Endothelial cell of umbilical vein (primary cell): Measurements from ENCODE around the gene NYAP2. TPM values are rescaled to one million over a fixed set of nuclear protein-coding genes. Genes with fewer than 3 reads are reported as not detected.

Experiments
- BruUV-seq: library from RNA; stranded (reverse); fragments of 400-500 nt; replicated peaks from 2 replicates; lab custom pipeline; 2021; lab: Mats Ljungman, UMichigan
- CTCF ChIA-PET: fragments of 300-600, 350-600 bp; sonication (Branson Sonifier 250); formaldehyde crosslinking; loops from one replicate; lab custom pipeline; 2021; ENCODE audit warnings: antibody characterized with exemption, inconsistent platforms; lab: Charles Lee
- POLR2A ChIA-PET: fragments of 300-600, 350-600 bp; sonication (Branson Sonifier 250); formaldehyde crosslinking; loops from one replicate; lab custom pipeline; 2021; ENCODE audit warnings: antibody characterized with exemption, inconsistent platforms; lab: Charles Lee
- DNase-seq: peaks from one replicate; pipeline ENCODE4 v3.0.0-alpha.2; 2011; ENCODE audit warnings: low read depth, low spot score
- FAIRE-seq: peaks from 2 replicates; lab custom pipeline; 2011; peaks lifted over from hg19 to GRCh38; lab: Jason Lieb, UNC
- H2AFZ ChIP-seq: 2 replicates; pipeline ENCODE4 v1.6.0; 2012; ENCODE audit warnings: low read depth, low read length, control low read depth, inconsistent platforms
- H3K27ac ChIP-seq: 2 replicates; pipeline ENCODE4 v1.5.1; 2011; ENCODE audit warnings: low read depth, mild to moderate bottlenecking, control low read depth, low read length, moderate library complexity; ENCODE audit not compliant: insufficient read depth
- H3K27me3 ChIP-seq, 2 experiments: 2 replicates each; pipeline versions ENCODE4 v1.6.0 to v1.6.1; 2011; ENCODE audit warnings: low read length in 2 of 2, mixed read lengths in 1 of 2; ENCODE audit not compliant: control insufficient read depth in 2 of 2, insufficient read depth in 2 of 2
- H3K36me3 ChIP-seq, 2 experiments: 2 replicates in 1 of 2; 3 replicates in 1 of 2; pipeline ENCODE4 v1.5.1; 2011; ENCODE audit warnings: low read length in 2 of 2, mild to moderate bottlenecking in 1 of 2, moderate library complexity in 1 of 2; ENCODE audit not compliant: control insufficient read depth in 2 of 2, insufficient read depth in 2 of 2; ENCODE audit errors: extremely low read depth in 1 of 2
- H3K4me1 ChIP-seq: 3 replicates; pipeline ENCODE4 v1.5.1; 2011; ENCODE audit warnings: mild to moderate bottlenecking, low read length; ENCODE audit not compliant: control insufficient read depth, insufficient read depth; ENCODE audit errors: extremely low read depth
- H3K4me2 ChIP-seq: 2 replicates; pipeline ENCODE4 v1.6.1; 2011; ENCODE audit warnings: low read length, control low read depth, mixed read lengths; ENCODE audit not compliant: insufficient read depth
- H3K4me3 ChIP-seq, 3 experiments: fragments of 200-600 bp in 1 of 3; sonication (generic), shearing (Covaris generic) in 1 of 3; replicated peaks in 1 of 3; 2 replicates each; pipeline ENCODE4 v1.5.1; 2011 to 2016; ENCODE audit warnings: control low read depth in 3 of 3, low read length in 3 of 3, mild to moderate bottlenecking in 2 of 3, inconsistent platforms in 1 of 3, low read depth in 1 of 3, moderate library complexity in 1 of 3; ENCODE audit not compliant: insufficient read depth in 1 of 3
- H3K79me2 ChIP-seq: 2 replicates; pipeline ENCODE4 v1.6.0; 2012; ENCODE audit warnings: low read length, inconsistent platforms; ENCODE audit not compliant: control insufficient read depth, insufficient read depth
- H3K9ac ChIP-seq: replicated peaks from 2 replicates; pipeline ENCODE3; 2011; ENCODE audit warnings: low read length, control low read depth; ENCODE audit not compliant: insufficient read depth; ENCODE audit errors: extremely low read depth
- H3K9me1 ChIP-seq: replicated peaks from 3 replicates; pipeline ENCODE4 v1.6.0; 2011; ENCODE audit warnings: mild to moderate bottlenecking, low read length; ENCODE audit not compliant: control insufficient read depth, insufficient read depth; ENCODE audit errors: extremely low read depth
- H3K9me3 ChIP-seq: replicated peaks from 2 replicates; pipeline ENCODE4 v1.5.1; 2012; ENCODE audit warnings: low read length, inconsistent platforms; ENCODE audit not compliant: control insufficient read depth, insufficient read depth
- H4K20me1 ChIP-seq: replicated peaks from 2 replicates; pipeline ENCODE3; 2011; ENCODE audit warnings: mild to moderate bottlenecking, low read length; ENCODE audit not compliant: control insufficient read depth, insufficient read depth; ENCODE audit errors: extremely low read depth
- EZH2 ChIP-seq: IDR thresholded peaks from 2 replicates; pipeline ENCODE4 v1.6.1; 2012; ENCODE audit warnings: borderline replicate concordance, low read depth, mild to moderate bottlenecking, moderate library complexity, low read length, inconsistent platforms; ENCODE audit not compliant: severe bottlenecking
- FOS ChIP-seq: IDR thresholded peaks from 2 replicates; pipeline ENCODE4 v1.6.1; 2011; ENCODE audit warnings: mild to moderate bottlenecking, low read length, moderate library complexity, borderline replicate concordance; ENCODE audit not compliant: insufficient read depth
- GATA2 ChIP-seq: IDR thresholded peaks from 2 replicates; pipeline ENCODE4 v1.7.0; 2011; ENCODE audit warnings: low read depth, mild to moderate bottlenecking, moderate library complexity, mixed read lengths, low read length; ENCODE audit not compliant: insufficient read length, insufficient read depth
- JUN ChIP-seq: IDR thresholded peaks from 2 replicates; pipeline ENCODE4 v1.6.1; 2011; ENCODE audit warnings: borderline replicate concordance, low read depth; ENCODE audit not compliant: insufficient read length, insufficient read depth
- MYC ChIP-seq: IDR thresholded peaks from one replicate; pipeline ENCODE4 v1.6.1; 2011; ENCODE audit warnings: mild to moderate bottlenecking, low read depth, low read length
- POLR2A ChIP-seq: IDR thresholded peaks from 2 replicates; pipeline ENCODE4 v1.6.1; 2012; ENCODE audit warnings: low read depth, mild to moderate bottlenecking, control low read depth, low read length
- POLR2AphosphoS5 ChIP-seq: IDR thresholded peaks from 2 replicates; pipeline ENCODE4 v1.6.1; 2012; ENCODE audit warnings: low read depth, mild to moderate bottlenecking, control low read depth, low read length, moderate library complexity; ENCODE audit not compliant: insufficient read depth
- dilution Hi-C: fragments of 300-500 bp; cut with MboI; formaldehyde crosslinking; loops from one replicate; pipeline ENCODE4 v1.15.0; 2019; ENCODE audit warnings: low sequenced_read_pairs; ENCODE audit not compliant: extremely low pct_ligation_motif_present
- intact Hi-C: fragments of 100-400 bp; cut with micrococcal nuclease; formaldehyde crosslinking; loops from one replicate; pipeline ENCODE4 v1.10.0; 2022
- polyA plus RNA-seq, 4 experiments: library from polyadenylated mRNA; depleted of rRNA in 3 of 4; stranded (reverse) in 3 of 4; unstranded in 1 of 4; fragments of >200 nt; gene quantifications; 2 replicates each; pipeline versions ENCODE4 v1.2.1 to v1.2.3, GENCODE V29; 2011 to 2012; ENCODE audit warnings: missing spikeins in 1 of 4
- total RNA-seq: library from RNA; stranded (reverse); gene quantifications from 2 replicates; pipeline ENCODE4 v1.2.3, GENCODE V29; 2021
- TF ChIP-seq, protein P1 (sequence below): IDR thresholded peaks from 2 replicates; pipeline ENCODE4 v1.6.1; 2011; ENCODE audit not compliant: insufficient read depth, insufficient read length
- TF ChIP-seq, protein P2 (sequence below), 2 donors: IDR thresholded peaks; 1 replicate in 1 of 2; 2 replicates in 1 of 2; pipeline ENCODE4 v1.5.1; 2011; ENCODE audit warnings: low read length in 2 of 2, mild to moderate bottlenecking in 2 of 2, moderate library complexity in 2 of 2, control low read depth in 1 of 2, inconsistent platforms in 1 of 2, low read depth in 1 of 2; ENCODE audit not compliant: insufficient read depth in 1 of 2; ENCODE audit errors: extremely low read depth in 1 of 2

Gene NYAP2
- total and polyA plus RNA-seq, 2 donors (not counting 3 experiments of a cell fraction or from before 2014, with no cell fraction given) = not detected

DNA sequence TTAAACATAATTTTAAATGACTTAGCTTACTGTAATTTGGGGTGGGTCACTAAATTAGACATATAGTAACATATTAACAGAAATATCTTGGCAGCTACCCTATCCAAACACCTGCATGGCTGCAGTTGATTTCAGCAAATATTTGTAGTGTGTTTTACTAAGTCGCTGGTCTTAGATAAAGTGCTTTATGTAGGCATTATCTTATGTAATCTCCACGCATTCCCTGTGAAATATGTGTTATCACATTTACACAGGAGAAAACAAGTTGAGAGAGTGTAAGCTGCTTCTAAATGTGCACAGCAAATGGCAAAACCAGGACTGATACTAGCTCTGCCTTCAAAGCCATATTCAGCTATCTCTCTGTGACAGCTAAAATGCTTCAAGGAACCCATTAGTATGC is 72.0 kb downstream of the NYAP2 start:
- ChIA-PET CTCF (no interaction called here), POLR2A (no interaction called here)
- TF ChIP-seq EZH2 (no peak), FOS (no peak)
- no peaks in the 10 kb centered on the region for H3K9me3 ChIP-seq
- no peak overlapping the region for H3K27ac ChIP-seq
- BruUV-seq = no TSS peak
- dilution Hi-C loops (no loop called here), intact Hi-C loops (no loop called here)
- no peaks in the 10 kb centered on the region for H3K9me1 ChIP-seq
- no peak overlapping the region for H2AFZ ChIP-seq
- H4K20me1 ChIP-seq = no peaks in the 10 kb centered on the region
- no peak overlapping the region for H3K4me2 ChIP-seq
- DNase-seq (no peak), FAIRE-seq (no peak)
- no peaks in the 10 kb centered on the region for H3K4me1 ChIP-seq
- H3K4me3 ChIP-seq = no peak overlapping the region
- H3K36me3 ChIP-seq = no peaks in the 10 kb centered on the region
- H3K27me3 ChIP-seq = no peaks in the 10 kb centered on the region
- no peak overlapping the region for H3K9ac ChIP-seq
- no peaks in the 10 kb centered on the region for H3K79me2 ChIP-seq

DNA sequence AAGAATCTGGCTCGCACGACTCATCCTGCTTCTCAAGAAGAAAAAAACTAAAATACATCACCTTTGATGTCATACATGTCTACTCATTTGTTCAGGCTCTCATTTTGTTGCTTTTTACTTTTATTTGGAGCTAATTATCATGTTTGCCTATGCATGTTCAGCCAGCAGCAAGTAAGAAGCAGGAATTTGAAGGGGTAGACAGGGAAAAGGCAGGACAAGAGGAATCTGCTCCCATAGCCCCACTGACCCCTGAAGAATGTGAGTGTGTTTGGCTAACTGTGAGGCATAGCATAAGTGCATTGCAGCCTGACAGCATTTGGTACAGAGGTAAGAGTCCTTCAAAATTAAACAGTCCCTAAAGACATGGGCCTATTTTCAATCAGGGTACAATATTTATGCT is 72.7 kb downstream of the NYAP2 start:
- no peak overlapping the region for H2AFZ ChIP-seq

More for the DNA sequence above, 72.7 kb downstream of the NYAP2 start:
- FAIRE-seq (no peak), DNase-seq (no peak)
- intact Hi-C loops = no loop called here
- H3K27ac ChIP-seq = no peak overlapping the region
- H3K4me1 ChIP-seq = no peaks in the 10 kb centered on the region
- H3K27me3 ChIP-seq = no peaks in the 10 kb centered on the region
- H3K79me2 ChIP-seq = no peaks in the 10 kb centered on the region
- no TSS peak for BruUV-seq
- TF ChIP-seq, protein P1, sequence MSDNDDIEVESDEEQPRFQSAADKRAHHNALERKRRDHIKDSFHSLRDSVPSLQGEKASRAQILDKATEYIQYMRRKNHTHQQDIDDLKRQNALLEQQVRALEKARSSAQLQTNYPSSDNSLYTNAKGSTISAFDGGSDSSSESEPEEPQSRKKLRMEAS = no peak
- TF ChIP-seq POLR2AphosphoS5 = no peak
- no peak for TF ChIP-seq MYC
- TF ChIP-seq FOS = no peak
- no peak for TF ChIP-seq EZH2
- TF ChIP-seq POLR2A = no peak
- TF ChIP-seq, protein P2, sequence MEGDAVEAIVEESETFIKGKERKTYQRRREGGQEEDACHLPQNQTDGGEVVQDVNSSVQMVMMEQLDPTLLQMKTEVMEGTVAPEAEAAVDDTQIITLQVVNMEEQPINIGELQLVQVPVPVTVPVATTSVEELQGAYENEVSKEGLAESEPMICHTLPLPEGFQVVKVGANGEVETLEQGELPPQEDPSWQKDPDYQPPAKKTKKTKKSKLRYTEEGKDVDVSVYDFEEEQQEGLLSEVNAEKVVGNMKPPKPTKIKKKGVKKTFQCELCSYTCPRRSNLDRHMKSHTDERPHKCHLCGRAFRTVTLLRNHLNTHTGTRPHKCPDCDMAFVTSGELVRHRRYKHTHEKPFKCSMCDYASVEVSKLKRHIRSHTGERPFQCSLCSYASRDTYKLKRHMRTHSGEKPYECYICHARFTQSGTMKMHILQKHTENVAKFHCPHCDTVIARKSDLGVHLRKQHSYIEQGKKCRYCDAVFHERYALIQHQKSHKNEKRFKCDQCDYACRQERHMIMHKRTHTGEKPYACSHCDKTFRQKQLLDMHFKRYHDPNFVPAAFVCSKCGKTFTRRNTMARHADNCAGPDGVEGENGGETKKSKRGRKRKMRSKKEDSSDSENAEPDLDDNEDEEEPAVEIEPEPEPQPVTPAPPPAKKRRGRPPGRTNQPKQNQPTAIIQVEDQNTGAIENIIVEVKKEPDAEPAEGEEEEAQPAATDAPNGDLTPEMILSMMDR (IDR thresholded peaks at IDR 0.05; ENCODE audit: extremely low read depth in 1 of 2, insufficient read depth in 1 of 2, low read depth in 1 of 2, low read length in 2 of 2) = no peak
- TF ChIP-seq JUN = no peak
- TF ChIP-seq GATA2 = no peak
- ChIA-PET POLR2A (no interaction called here), CTCF (no interaction called here)
- no peak overlapping the region for H3K9ac ChIP-seq
- no peaks in the 10 kb centered on the region for H3K36me3 ChIP-seq
- no peaks in the 10 kb centered on the region for H3K9me3 ChIP-seq
- H3K4me3 ChIP-seq = no peak overlapping the region
- no peak overlapping the region for H3K4me2 ChIP-seq
- H3K9me1 ChIP-seq = no peaks in the 10 kb centered on the region
- dilution Hi-C loops = no loop called here
- H4K20me1 ChIP-seq = no peaks in the 10 kb centered on the region
